Peyer's patch (tissue), 4 donors: Measurements from ENCODE around the gene SSBP1.

Source experiments
- POLR2A ChIP-seq, 2 donors: fragments of 450-650 bp; IDR thresholded peaks; one replicate each; pipeline ENCODE4 v1.5.1; 2017; ENCODE audit warnings: antibody characterized with exemption in 2 of 2, mild to moderate bottlenecking in 2 of 2, moderate library complexity in 2 of 2
- TF ChIP-seq, protein P1 (sequence below), 6 experiments: fragments of 450-650 bp in 4 of 6; fragments of 200-600 bp in 2 of 6; sonication (generic) in 1 of 6; IDR thresholded peaks; one replicate each; pipeline ENCODE4 v1.5.1; 2017 to 2019; ENCODE audit warnings: antibody characterized with exemption in 6 of 6, mild to moderate bottlenecking in 3 of 6, moderate library complexity in 1 of 6

DNA sequence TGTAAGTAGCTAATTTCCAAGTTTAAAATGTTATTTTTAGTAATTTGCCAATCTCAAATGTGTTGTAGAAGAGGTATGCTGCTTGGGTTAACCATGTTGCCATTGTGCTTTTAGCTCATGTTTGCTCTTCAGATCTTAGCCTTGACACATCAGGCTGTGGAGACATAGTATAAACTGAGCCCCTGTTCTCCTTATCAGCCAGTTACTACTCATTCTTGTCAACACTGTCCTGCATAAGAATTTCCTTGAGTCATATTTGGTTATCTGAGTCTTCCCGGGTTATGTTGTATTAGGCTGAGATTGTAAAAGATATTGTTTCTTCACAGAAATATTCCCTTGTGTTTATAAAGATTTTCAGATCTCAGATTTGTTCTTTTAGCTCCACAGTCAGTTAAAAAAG is 4.1 kb downstream of the SSBP1 start:
- TF ChIP-seq, protein P1, sequence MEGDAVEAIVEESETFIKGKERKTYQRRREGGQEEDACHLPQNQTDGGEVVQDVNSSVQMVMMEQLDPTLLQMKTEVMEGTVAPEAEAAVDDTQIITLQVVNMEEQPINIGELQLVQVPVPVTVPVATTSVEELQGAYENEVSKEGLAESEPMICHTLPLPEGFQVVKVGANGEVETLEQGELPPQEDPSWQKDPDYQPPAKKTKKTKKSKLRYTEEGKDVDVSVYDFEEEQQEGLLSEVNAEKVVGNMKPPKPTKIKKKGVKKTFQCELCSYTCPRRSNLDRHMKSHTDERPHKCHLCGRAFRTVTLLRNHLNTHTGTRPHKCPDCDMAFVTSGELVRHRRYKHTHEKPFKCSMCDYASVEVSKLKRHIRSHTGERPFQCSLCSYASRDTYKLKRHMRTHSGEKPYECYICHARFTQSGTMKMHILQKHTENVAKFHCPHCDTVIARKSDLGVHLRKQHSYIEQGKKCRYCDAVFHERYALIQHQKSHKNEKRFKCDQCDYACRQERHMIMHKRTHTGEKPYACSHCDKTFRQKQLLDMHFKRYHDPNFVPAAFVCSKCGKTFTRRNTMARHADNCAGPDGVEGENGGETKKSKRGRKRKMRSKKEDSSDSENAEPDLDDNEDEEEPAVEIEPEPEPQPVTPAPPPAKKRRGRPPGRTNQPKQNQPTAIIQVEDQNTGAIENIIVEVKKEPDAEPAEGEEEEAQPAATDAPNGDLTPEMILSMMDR (IDR thresholded peaks at IDR 0.05), result no peak
- TF ChIP-seq POLR2A (IDR thresholded peaks at IDR 0.05), result no peak
